Nephron (organoid): ENCODE data around the gene FAM168A.
"Not testable (repeated sequence)": the region's sequence is repeated elsewhere in the genome, so short reads cannot be mapped to it uniquely, and the experiment has no call there.

Experiments used
- H3K27ac Mint-ChIP-seq, 3 experiments: 2 replicates each; pipeline ENCODE4 v1.8.0; 2020; ENCODE audit warnings: mixed read lengths in 3 of 3, mild to moderate bottlenecking in 2 of 3, moderate library complexity in 1 of 3
- H3K27me3 Mint-ChIP-seq: 2 replicates; pipeline ENCODE4 v1.8.0; 2021; ENCODE audit warnings: low read depth, mild to moderate bottlenecking, moderate library complexity, mixed read lengths
- H3K36me3 Mint-ChIP-seq: 2 replicates; pipeline ENCODE4 v1.8.0; 2020; ENCODE audit warnings: low read depth, mixed read lengths
- H3K4me1 Mint-ChIP-seq: 2 replicates; pipeline ENCODE4 v1.8.0; 2020; ENCODE audit warnings: mixed read lengths
- H3K4me3 Mint-ChIP-seq, 3 experiments: 2 replicates each; pipeline ENCODE4 v1.8.0; 2020; ENCODE audit warnings: mild to moderate bottlenecking in 3 of 3, mixed read lengths in 3 of 3, moderate library complexity in 2 of 3
- H3K9me3 Mint-ChIP-seq: 2 replicates; pipeline ENCODE4 v1.8.0; 2020; ENCODE audit warnings: mixed read lengths
- CTCF ChIP-seq, 3 experiments: fragments of 200-600 bp; sonication (generic); IDR thresholded peaks; one replicate each; pipeline ENCODE4 v1.5.0; 2021; ENCODE audit warnings: antibody characterized with exemption in 3 of 3; ENCODE audit not compliant: unreplicated experiment in 3 of 3

Gene FAM168A

DNA sequence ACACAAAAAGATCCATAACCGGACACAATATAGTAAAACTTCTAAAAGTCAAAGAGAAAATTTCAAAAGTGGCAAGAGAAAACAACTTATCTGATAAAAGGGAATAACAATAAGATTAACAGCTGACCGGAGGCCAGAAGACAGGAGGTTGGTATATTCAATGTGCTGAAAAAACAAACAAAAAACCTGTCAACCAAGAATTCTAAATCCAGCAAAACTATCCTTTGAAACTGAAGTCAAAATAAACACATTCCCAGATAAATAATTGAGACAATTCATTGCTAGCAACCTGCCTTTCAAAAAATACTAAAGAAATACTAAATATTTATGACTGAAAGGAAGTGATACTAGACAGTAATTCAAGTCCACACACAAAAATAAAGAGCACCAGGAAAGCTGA lies 120.4 kb downstream of the FAM168A start:
- no peak for TF ChIP-seq CTCF (IDR thresholded peaks at IDR 0.05; ENCODE audit: unreplicated experiment in 3 of 3)
- no peak overlapping the region for H3K4me3 Mint-ChIP-seq
- H3K27ac Mint-ChIP-seq = no peak overlapping the region
- peaks cover 14% of the 10 kb centered on the region for H3K36me3 Mint-ChIP-seq
- no peaks in the 10 kb centered on the region for H3K4me1 Mint-ChIP-seq
- H3K9me3 Mint-ChIP-seq = peaks cover 13% of the 10 kb centered on the region
- no peaks in the 10 kb centered on the region for H3K27me3 Mint-ChIP-seq

DNA sequence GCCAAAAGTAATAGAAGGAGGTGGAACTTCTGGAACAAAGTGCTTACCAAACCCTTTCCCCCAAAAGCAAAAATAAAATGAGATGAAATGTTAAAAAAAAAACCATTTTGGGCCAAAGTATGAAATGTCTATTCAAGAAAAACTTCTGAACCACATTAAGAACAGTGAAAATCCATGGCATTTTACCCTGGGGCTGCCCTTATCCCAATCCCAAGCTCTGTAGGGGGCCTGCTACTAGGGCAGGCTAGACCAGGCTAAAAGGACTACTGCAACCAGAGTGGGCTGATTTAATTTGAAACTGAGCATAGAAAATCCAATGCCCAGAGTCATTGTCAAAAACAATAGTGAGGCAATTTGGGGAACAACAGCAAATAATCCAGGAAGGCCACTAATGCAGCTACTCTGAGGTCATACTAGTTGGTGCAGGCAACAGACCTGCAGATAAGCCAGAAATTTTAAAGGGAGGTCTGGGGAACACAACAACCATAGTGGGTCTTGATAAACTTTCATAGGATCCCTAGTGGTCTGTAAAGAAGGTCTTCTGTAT lies 122.3 kb downstream of the FAM168A start:
- H3K9me3 Mint-ChIP-seq = peaks cover 13% of the 10 kb centered on the region
- no peak overlapping the region for H3K4me3 Mint-ChIP-seq
- no peak overlapping the region for H3K27ac Mint-ChIP-seq
- no peaks in the 10 kb centered on the region for H3K27me3 Mint-ChIP-seq
- peaks cover 16% of the 10 kb centered on the region for H3K36me3 Mint-ChIP-seq
- H3K4me1 Mint-ChIP-seq = peaks cover 1% of the 10 kb centered on the region
- no peak for TF ChIP-seq CTCF (IDR thresholded peaks at IDR 0.05; ENCODE audit: unreplicated experiment in 3 of 3)

DNA sequence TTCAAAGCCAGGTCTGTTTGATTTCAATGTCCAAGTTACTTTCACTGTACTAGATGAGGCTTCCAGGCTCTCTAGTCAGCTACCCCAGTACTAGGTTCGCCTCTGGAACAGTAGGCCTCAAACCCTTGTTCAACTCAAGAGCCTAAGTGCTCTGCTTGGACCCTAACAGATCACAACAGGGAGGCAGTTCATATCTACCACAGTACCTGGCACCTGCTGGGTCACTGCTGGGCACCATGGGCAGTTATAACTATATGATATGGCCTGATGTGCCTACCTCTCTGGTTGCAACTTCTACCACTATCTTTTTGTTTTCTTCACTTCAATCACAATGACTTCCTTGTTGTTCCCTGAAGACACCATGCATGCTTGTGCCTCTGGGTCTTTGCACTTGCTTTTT lies 124.7 kb downstream of the FAM168A start:
- Mint-ChIP-seq H3K27me3 (no peaks in the 10 kb centered on the region), H3K4me1 (peaks cover 20% of the 10 kb centered on the region), H3K9me3 (peaks cover 13% of the 10 kb centered on the region), H3K4me3 (no peak overlapping the region), H3K27ac (no peak overlapping the region), H3K36me3 (peaks cover 16% of the 10 kb centered on the region)
- no peak for TF ChIP-seq CTCF (IDR thresholded peaks at IDR 0.05; ENCODE audit: unreplicated experiment in 3 of 3)

GRCh38 chr11:73470036-73470612 lies 127.8 kb downstream of the FAM168A start:
- H3K4me3 Mint-ChIP-seq, H3K9me3 Mint-ChIP-seq, H3K27me3 Mint-ChIP-seq, H3K36me3 Mint-ChIP-seq: not testable (repeated sequence)
- Mint-ChIP-seq H3K27ac (peak overlapping the region in 2 of 3 experiments; percentile 3 to 17), H3K4me1 (peaks cover 39% of the 10 kb centered on the region)

- Mint-ChIP-seq H3K36me3 (peaks cover 3% of the 10 kb centered on the region), H3K27me3 (no peaks in the 10 kb centered on the region), H3K4me1 (peaks cover 46% of the 10 kb centered on the region), H3K27ac (no peak overlapping the region), H3K4me3 (no peak overlapping the region), H3K9me3 (no peaks in the 10 kb centered on the region)
- TF ChIP-seq CTCF (IDR thresholded peaks at IDR 0.05; ENCODE audit: unreplicated experiment in 3 of 3) = no peak
These were observed 128.5 kb downstream of the FAM168A start for GRCh38 chr11:73469401-73469800.

DNA sequence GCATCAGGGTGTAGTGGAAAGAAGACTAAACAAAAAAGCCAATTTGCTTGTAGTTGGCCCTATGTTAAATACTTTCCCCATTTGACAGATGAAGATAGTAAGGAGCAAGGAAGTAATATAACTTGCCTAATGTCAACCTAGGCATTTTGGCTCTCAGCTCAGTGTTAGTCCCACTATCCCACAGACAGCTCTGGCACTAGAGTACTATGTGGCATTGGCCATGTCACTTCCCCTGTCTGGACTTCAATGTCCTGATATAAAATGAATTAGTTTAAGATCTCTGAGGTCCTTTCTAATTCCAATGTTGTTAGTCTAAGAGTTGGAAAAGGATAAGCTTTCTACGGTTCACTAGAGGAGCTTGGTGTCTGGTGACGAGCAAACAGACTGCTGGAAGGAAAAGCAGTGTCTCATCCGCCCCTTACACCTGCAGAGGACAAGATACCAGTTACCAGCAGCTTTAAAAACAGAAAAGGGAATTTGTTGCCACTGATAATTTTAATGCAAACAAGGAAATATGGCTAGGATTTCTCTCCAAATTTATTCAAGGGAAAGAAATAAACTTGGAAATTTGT lies 129.2 kb downstream of the FAM168A start:
- H3K27me3 Mint-ChIP-seq = no peaks in the 10 kb centered on the region
- peaks cover 51% of the 10 kb centered on the region for H3K4me1 Mint-ChIP-seq
- H3K9me3 Mint-ChIP-seq = no peaks in the 10 kb centered on the region
- TF ChIP-seq CTCF (IDR thresholded peaks at IDR 0.05; ENCODE audit: unreplicated experiment in 3 of 3) = no peak
- H3K4me3 Mint-ChIP-seq = no peak overlapping the region
- H3K27ac Mint-ChIP-seq = no peak overlapping the region
- H3K36me3 Mint-ChIP-seq = peaks cover 3% of the 10 kb centered on the region
